HepG2 (cell line): ENCODE data around the gene MECR. TPM values are rescaled to one million over a fixed set of nuclear protein-coding genes. Genes with fewer than 3 reads are reported as not detected.

ENCODE experiments used
- ATAC-seq: fragments of 200-7000 bp; cut with Tn5 transposase; 3 replicates; pipeline ENCODE4 v1.9.1; 2020; ENCODE audit warnings: mild to moderate bottlenecking, moderate library complexity
- BruUV-seq: library from RNA; stranded (reverse); fragments of 400-500 nt; replicated peaks from 2 replicates; lab custom pipeline; 2021; lab: Mats Ljungman, UMichigan
- CTCF ChIA-PET: fragments of 300-600 bp; formaldehyde crosslinking; extraction: SDS; loops from one replicate; lab custom pipeline; 2021; ENCODE audit warnings: low total read pairs, inconsistent platforms, low intra/inter-chr PET ratio; lab: Yijun Ruan, JAX
- POLR2A ChIA-PET: fragments of 350-600 bp; sonication (Branson Sonifier 250); formaldehyde crosslinking; loops from one replicate; lab custom pipeline; 2020; ENCODE audit warnings: antibody characterized with exemption, inconsistent platforms; lab: Yijun Ruan, JAX
- DNase-seq: peaks from one replicate; pipeline ENCODE4 v3.0.0-alpha.2; 2015; ENCODE audit warnings: low spot score
- FAIRE-seq: peaks from 3 replicates; lab custom pipeline; 2011; peaks lifted over from hg19 to GRCh38; lab: Jason Lieb, UNC
- H2AFZ ChIP-seq: one replicate; pipeline ENCODE4 v1.6.1; 2011; ENCODE audit warnings: low read length, inconsistent platforms
- H3K27ac ChIP-seq: fragments of 300-600 bp; 3 replicates; pipeline ENCODE4 v1.8.0; 2011; ENCODE audit warnings: mixed run types, mild to moderate bottlenecking, mixed read lengths, low read length, inconsistent platforms; ENCODE audit not compliant: insufficient read depth; ENCODE audit errors: extremely low read length
- H3K27me3 ChIP-seq, 2 experiments: fragments of 200-600 bp in 1 of 2; 2 replicates in 1 of 2; 3 replicates in 1 of 2; pipeline versions ENCODE4 v1.6.0 to v1.8.0; 2011; ENCODE audit warnings: low read length in 2 of 2, mild to moderate bottlenecking in 2 of 2, moderate library complexity in 2 of 2, inconsistent platforms in 1 of 2; ENCODE audit not compliant: insufficient read depth in 2 of 2, control insufficient read depth in 1 of 2
- H3K36me3 ChIP-seq, 2 experiments: fragments of 200-600 bp in 1 of 2; replicated peaks in 1 of 2; 2 replicates in 1 of 2; 3 replicates in 1 of 2; pipeline versions ENCODE4 v1.5.1 to v1.8.0; 2011; ENCODE audit warnings: low read length in 2 of 2, inconsistent platforms in 1 of 2; ENCODE audit not compliant: insufficient read depth in 2 of 2, control insufficient read depth in 1 of 2
- H3K4me1 ChIP-seq: 2 replicates; pipeline ENCODE4 v1.5.1; 2012; ENCODE audit warnings: low read length, inconsistent platforms; ENCODE audit not compliant: insufficient read depth
- H3K4me2 ChIP-seq: 2 replicates; pipeline ENCODE4 v1.6.0; 2011; ENCODE audit warnings: low read depth, low read length, inconsistent platforms
- H3K4me3 ChIP-seq, 3 experiments: fragments of 200-600 bp in 1 of 3; sonication (generic), shearing (Covaris generic) in 1 of 3; replicated peaks in 1 of 3; 2 replicates each; pipeline ENCODE4 v1.5.1; 2011 to 2016; ENCODE audit warnings: low read length in 3 of 3, inconsistent platforms in 2 of 3, low read depth in 2 of 3, mild to moderate bottlenecking in 2 of 3, control low read depth in 1 of 3, mixed read lengths in 1 of 3; ENCODE audit not compliant: insufficient read depth in 1 of 3
- H3K79me2 ChIP-seq: one replicate; pipeline ENCODE4 v1.6.1; 2011; ENCODE audit warnings: low read length, inconsistent platforms; ENCODE audit not compliant: insufficient read depth
- H3K9ac ChIP-seq: 2 replicates; pipeline ENCODE4 v1.6.0; 2011; ENCODE audit warnings: mild to moderate bottlenecking, low read depth, low read length, inconsistent platforms; ENCODE audit not compliant: insufficient read depth
- H3K9me3 ChIP-seq: 2 replicates; pipeline ENCODE4 v1.5.1; 2012; ENCODE audit warnings: mild to moderate bottlenecking, low read length
- H4K20me1 ChIP-seq: 2 replicates; pipeline ENCODE4 v1.6.0; 2011; ENCODE audit warnings: inconsistent platforms, mild to moderate bottlenecking, low read length, moderate library complexity; ENCODE audit not compliant: insufficient read depth
- CREBL2 ChIP-seq: sonication (generic); formaldehyde crosslinking; IDR thresholded peaks from 2 replicates; pipeline ENCODE4 v1.8.1; 2023; ENCODE audit warnings: missing genetic modification reagents, mild to moderate bottlenecking, borderline replicate concordance
- CTCF ChIP-seq: sonication (generic); formaldehyde crosslinking; IDR thresholded peaks from 2 replicates; pipeline ENCODE4 v1.5.0; 2020; ENCODE audit warnings: mild to moderate bottlenecking, missing genetic modification reagents, moderate library complexity
- ELF1 ChIP-seq: sonication (generic); formaldehyde crosslinking; IDR thresholded peaks from 2 replicates; pipeline ENCODE4 v1.4.0; 2020; ENCODE audit warnings: missing genetic modification reagents
- EP300 ChIP-seq, 3 experiments: sonication (generic) in 1 of 3; formaldehyde crosslinking in 1 of 3; IDR thresholded peaks; 2 replicates each; pipeline versions ENCODE4 v1.5.1 to v1.6.1; 2011 to 2020; ENCODE audit warnings: low read depth in 2 of 3, low read length in 2 of 3, borderline replicate concordance in 1 of 3, improper control_type of control experiment in 1 of 3, mild to moderate bottlenecking in 1 of 3, missing genetic modification reagents in 1 of 3, moderate library complexity in 1 of 3
- ETV6 ChIP-seq: sonication (generic); formaldehyde crosslinking; conservative IDR thresholded peaks from 2 replicates; pipeline ENCODE4 v1.4.0; 2020; ENCODE audit warnings: missing genetic modification reagents
- SMC3 ChIP-seq: IDR thresholded peaks from 2 replicates; pipeline ENCODE4 v1.6.1; 2011; ENCODE audit warnings: low read length, improper control_type of control experiment
- TBX2 ChIP-seq: sonication (generic); formaldehyde crosslinking; IDR thresholded peaks from 2 replicates; pipeline ENCODE4 v1.5.0; 2020; ENCODE audit warnings: missing genetic modification reagents, mild to moderate bottlenecking, borderline replicate concordance
- ZBTB39 ChIP-seq: sonication (generic); formaldehyde crosslinking; IDR thresholded peaks from 2 replicates; pipeline ENCODE4 v1.5.0; 2020; ENCODE audit warnings: missing genetic modification reagents
- ZFP36L1 ChIP-seq: sonication (generic); formaldehyde crosslinking; IDR thresholded peaks from 2 replicates; pipeline ENCODE4 v1.8.0; 2022; ENCODE audit warnings: mild to moderate bottlenecking, missing genetic modification reagents, moderate library complexity
- ZNF143 ChIP-seq: sonication (generic); formaldehyde crosslinking; IDR thresholded peaks from 2 replicates; pipeline ENCODE4 v1.4.0; 2020; ENCODE audit warnings: missing genetic modification reagents
- ZNF253 ChIP-seq: sonication (generic); formaldehyde crosslinking; IDR thresholded peaks from 2 replicates; pipeline ENCODE4 v1.8.0; 2022; ENCODE audit warnings: mild to moderate bottlenecking, missing genetic modification reagents, borderline replicate concordance
- ZNF543 ChIP-seq: sonication (generic); formaldehyde crosslinking; IDR thresholded peaks from 2 replicates; pipeline ENCODE4 v1.4.0; 2020; ENCODE audit warnings: mild to moderate bottlenecking, missing genetic modification reagents
- ZNF597 ChIP-seq: sonication (generic); formaldehyde crosslinking; IDR thresholded peaks from 2 replicates; pipeline ENCODE4 v1.5.0; 2020; ENCODE audit warnings: missing genetic modification reagents
- WGBS: methylation state at CpG from one replicate; pipeline ENCODE4 v1.1.6; 2017; ENCODE audit warnings: low lambda C conversion rate; 5-methylcytosine and 5-hydroxymethylcytosine counted together
- in situ Hi-C: cut with HindIII; loops from 2 replicates; pipeline ENCODE4 v1.10.0; 2017; ENCODE audit warnings: low pct_unique_long_range_greater_than_20kb; ENCODE audit not compliant: extremely low pct_ligation_motif_present
- intact Hi-C: fragments of 100-400 bp; cut with micrococcal nuclease; formaldehyde crosslinking; loops from one replicate; pipeline ENCODE4 v1.10.0; 2022; ENCODE audit not compliant: unreplicated experiment
- polyA plus RNA-seq, 8 experiments: library from polyadenylated mRNA; depleted of rRNA in 3 of 8; stranded (reverse) in 7 of 8; unstranded in 1 of 8; fragments of >200 nt; fragmentation: Illumina TruSeq in 4 of 8; extraction: Trizol in 4 of 8; gene quantifications; 2 replicates each; pipeline versions ENCODE4 v1.2.1 to v1.2.3, GENCODE V29; 2011 to 2016; ENCODE audit warnings: low read depth in 4 of 8, missing spikeins in 1 of 8, mixed read lengths in 1 of 8; ENCODE audit not compliant: insufficient read depth in 1 of 8
- total RNA-seq, 5 experiments: library from RNA; depleted of rRNA; stranded (reverse); fragments of >200 nt; fragmentation: Illumina TruSeq; extraction: Trizol; gene quantifications; 2 replicates each; pipeline ENCODE4 v1.2.3, GENCODE V29; 2016; ENCODE audit warnings: low read depth in 1 of 5
- TF ChIP-seq, protein P1 (sequence below): sonication (generic); formaldehyde crosslinking; IDR thresholded peaks from 2 replicates; pipeline ENCODE4 v1.4.0; 2020; ENCODE audit warnings: missing genetic modification reagents
- TF ChIP-seq, protein P2 (sequence below): sonication (generic); formaldehyde crosslinking; IDR thresholded peaks from 2 replicates; pipeline ENCODE4 v1.8.1; 2022; ENCODE audit warnings: mild to moderate bottlenecking, missing genetic modification reagents

Gene MECR
- total and polyA plus RNA-seq, 2 of the 13 experiments (the other 11 are each of a cell fraction or from before 2014, with no cell fraction given), result 18.8 to 24.9 TPM

DNA sequence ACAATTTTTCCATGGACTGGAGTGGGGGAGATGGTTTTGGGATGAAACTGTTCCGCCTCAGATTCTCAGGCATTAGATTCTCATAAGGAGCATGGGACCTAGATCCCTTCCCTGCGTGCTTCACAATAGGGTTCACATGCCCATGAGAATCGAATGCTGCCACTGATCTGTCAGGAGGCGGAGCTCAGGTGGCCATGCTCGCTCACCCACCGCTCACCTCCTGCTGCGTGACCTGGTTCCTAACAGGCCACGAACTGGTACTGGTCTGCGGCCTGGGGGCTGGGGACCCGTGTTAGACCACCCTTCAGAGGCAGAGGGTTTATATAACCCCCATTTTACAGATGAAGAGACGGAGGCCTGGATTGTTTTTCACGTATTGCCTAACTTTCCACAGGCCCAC is 32.7 kb downstream of the MECR start (continued):
- no peak for TF ChIP-seq ZNF597 (CRISPR knock-in tag)
- no peak for TF ChIP-seq CREBL2

DNA sequence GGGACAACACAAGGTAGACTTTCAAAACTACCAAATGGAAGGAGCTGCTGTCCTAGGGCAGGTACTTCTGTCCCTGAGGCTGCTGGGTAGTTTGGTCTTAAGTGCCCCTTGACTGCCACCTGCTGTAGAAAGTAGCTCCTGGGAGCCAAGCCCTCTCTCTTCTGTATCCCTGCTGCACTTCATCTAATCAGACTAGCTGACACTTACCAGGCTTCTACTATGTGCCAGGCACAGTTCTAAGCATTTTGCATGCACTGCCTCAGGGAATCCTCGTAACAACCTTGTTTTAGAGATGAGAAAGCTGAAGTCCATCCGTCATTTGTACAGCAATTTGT is 33.2 kb downstream of the MECR start:
- no peak overlapping the region for H3K27ac ChIP-seq
- no peaks in the 10 kb centered on the region for H3K79me2 ChIP-seq
- peaks cover 22 to 50% of the 10 kb centered on the region in 2 experiments for H3K36me3 ChIP-seq
- in situ Hi-C loops (loop anchor here (5.0 kb wide), 1 partner anchor 315 kb away; no protein-coding TSS in a partner anchor), intact Hi-C loops (loop anchor here (1.0 kb wide), 2 partner anchors 51 to 316 kb away; no protein-coding TSS in a partner anchor)
- H3K4me1 ChIP-seq, result peaks cover 12% of the 10 kb centered on the region
- no peaks in the 10 kb centered on the region for H3K27me3 ChIP-seq
- no peaks in the 10 kb centered on the region for H3K9me3 ChIP-seq
- no peak overlapping the region for H3K4me2 ChIP-seq
- POLR2A ChIA-PET, result interaction anchor here (0.6 to 2.4 kb wide), 3 partner anchors 11 to 161 kb away, joined by 3 to 30 read pairs (median 3); partner anchors contain the start of gene SRSF4
- FAIRE-seq (peak; percentile 88), ATAC-seq (peak; percentile 92), DNase-seq (peak; percentile 60)
- no TSS peak for BruUV-seq
- H2AFZ ChIP-seq, result no peak overlapping the region
- 84% methylated on average over 2 of the region's 2 CpGs for WGBS
- no peak overlapping the region for H3K4me3 ChIP-seq
- H3K9ac ChIP-seq, result no peak overlapping the region
- CTCF ChIA-PET, result interaction anchor here (2.0 kb wide), 1 partner anchor 316 kb away, joined by 8 read pairs; no protein-coding TSS in a partner anchor
- H4K20me1 ChIP-seq, result no peaks in the 10 kb centered on the region
- TF ChIP-seq ZNF143 (CRISPR knock-in tag), result peak; percentile 81
- TF ChIP-seq TBX2 (CRISPR knock-in tag), result no peak
- TF ChIP-seq EP300 (IDR thresholded peaks at IDR 0.05; ENCODE audit: low read depth in 2 of 2, low read length in 2 of 2), result no peak
- no peak for TF ChIP-seq EP300 (CRISPR knock-in tag; IDR thresholded peaks at IDR 0.05; ENCODE audit: borderline replicate concordance)
- TF ChIP-seq ELF1 (CRISPR knock-in tag), result no peak
- TF ChIP-seq ZNF543 (CRISPR knock-in tag), result no peak
- TF ChIP-seq, protein P1, sequence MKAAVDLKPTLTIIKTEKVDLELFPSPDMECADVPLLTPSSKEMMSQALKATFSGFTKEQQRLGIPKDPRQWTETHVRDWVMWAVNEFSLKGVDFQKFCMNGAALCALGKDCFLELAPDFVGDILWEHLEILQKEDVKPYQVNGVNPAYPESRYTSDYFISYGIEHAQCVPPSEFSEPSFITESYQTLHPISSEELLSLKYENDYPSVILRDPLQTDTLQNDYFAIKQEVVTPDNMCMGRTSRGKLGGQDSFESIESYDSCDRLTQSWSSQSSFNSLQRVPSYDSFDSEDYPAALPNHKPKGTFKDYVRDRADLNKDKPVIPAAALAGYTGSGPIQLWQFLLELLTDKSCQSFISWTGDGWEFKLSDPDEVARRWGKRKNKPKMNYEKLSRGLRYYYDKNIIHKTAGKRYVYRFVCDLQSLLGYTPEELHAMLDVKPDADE (CRISPR knock-in tag), result no peak
- no peak for TF ChIP-seq ZBTB39 (CRISPR knock-in tag)
- TF ChIP-seq SMC3, result peak; percentile 84
- TF ChIP-seq CTCF (CRISPR knock-in tag), result peak; percentile 77
- no peak for TF ChIP-seq ZFP36L1 (CRISPR knock-in tag)
- TF ChIP-seq, protein P2, sequence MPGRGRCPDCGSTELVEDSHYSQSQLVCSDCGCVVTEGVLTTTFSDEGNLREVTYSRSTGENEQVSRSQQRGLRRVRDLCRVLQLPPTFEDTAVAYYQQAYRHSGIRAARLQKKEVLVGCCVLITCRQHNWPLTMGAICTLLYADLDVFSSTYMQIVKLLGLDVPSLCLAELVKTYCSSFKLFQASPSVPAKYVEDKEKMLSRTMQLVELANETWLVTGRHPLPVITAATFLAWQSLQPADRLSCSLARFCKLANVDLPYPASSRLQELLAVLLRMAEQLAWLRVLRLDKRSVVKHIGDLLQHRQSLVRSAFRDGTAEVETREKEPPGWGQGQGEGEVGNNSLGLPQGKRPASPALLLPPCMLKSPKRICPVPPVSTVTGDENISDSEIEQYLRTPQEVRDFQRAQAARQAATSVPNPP (CRISPR knock-in tag), result no peak
- TF ChIP-seq ZNF253 (CRISPR knock-in tag), result no peak
- TF ChIP-seq ETV6 (CRISPR knock-in tag), result 0 out of 2 replicates have a peak, but pooled peaks have one; percentile 28
